ENCODE data around the gene DENND4B.

DNA sequence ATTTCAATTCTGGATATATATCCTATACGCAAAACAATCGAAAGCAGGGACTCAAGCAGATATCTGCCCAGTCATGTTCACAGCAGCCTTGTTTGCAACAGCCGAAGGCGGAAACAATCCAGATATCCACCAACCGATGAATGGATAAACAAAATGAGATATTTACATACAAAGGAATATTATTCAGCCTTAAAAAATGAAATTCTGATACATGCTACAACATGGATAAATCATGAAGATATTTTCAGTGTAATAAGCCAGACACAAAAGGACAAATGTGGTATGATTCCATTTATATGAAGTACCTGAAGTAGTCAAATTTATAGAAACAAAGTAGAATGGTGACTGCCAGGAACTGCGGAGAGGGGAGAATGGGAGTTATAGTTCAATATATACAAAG is 39.4 kb downstream of the DENND4B start:
- TF ChIP-seq, protein P1, sequence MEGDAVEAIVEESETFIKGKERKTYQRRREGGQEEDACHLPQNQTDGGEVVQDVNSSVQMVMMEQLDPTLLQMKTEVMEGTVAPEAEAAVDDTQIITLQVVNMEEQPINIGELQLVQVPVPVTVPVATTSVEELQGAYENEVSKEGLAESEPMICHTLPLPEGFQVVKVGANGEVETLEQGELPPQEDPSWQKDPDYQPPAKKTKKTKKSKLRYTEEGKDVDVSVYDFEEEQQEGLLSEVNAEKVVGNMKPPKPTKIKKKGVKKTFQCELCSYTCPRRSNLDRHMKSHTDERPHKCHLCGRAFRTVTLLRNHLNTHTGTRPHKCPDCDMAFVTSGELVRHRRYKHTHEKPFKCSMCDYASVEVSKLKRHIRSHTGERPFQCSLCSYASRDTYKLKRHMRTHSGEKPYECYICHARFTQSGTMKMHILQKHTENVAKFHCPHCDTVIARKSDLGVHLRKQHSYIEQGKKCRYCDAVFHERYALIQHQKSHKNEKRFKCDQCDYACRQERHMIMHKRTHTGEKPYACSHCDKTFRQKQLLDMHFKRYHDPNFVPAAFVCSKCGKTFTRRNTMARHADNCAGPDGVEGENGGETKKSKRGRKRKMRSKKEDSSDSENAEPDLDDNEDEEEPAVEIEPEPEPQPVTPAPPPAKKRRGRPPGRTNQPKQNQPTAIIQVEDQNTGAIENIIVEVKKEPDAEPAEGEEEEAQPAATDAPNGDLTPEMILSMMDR (IDR thresholded peaks at IDR 0.05), result no peak
- TF ChIP-seq POLR2A (IDR thresholded peaks at IDR 0.05), result no peak

All from adrenal gland (tissue), 5 donors.